ENCODE results near the gene CYP4F3.
A peak's percentile ranks its signal among the peaks of the same experiment; 100 is the strongest.
"Not testable (repeated sequence)": the region's sequence is repeated elsewhere in the genome, so short reads cannot be mapped to it uniquely, and the experiment has no call there.

Gene CYP4F3

GRCh38 chr19:15640294-15640903 is at the start of gene CYP4F3:
Gene CYP4F3, plus strand, starts transcription at chr19:15640897. Its CDS starts 519 bp downstream, at chr19:15641416.
- no peak for DNase-seq (ENCODE audit: low read depth)

DNA sequence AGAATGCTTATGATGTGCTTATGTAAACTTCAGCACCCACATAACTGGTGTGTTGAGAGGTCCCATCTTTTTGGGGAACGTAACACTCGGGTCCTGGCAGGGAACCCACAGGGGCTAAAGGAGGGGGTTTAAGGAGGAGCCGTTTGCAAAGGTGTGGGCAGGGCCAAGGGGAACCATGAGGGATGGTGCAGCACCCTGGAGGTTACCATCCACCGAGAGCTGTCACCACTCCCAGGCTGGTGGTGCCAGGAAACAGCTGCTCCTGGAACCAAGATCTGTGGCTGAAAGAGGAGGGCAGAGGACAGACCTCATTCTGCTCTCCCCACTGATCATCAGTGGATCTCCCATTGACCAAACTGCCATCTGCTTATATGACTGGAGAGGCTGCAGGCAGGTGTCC is 48.9 kb upstream of the CYP4F3 start:
- no peak for DNase-seq (ENCODE audit: low read depth)

DNA sequence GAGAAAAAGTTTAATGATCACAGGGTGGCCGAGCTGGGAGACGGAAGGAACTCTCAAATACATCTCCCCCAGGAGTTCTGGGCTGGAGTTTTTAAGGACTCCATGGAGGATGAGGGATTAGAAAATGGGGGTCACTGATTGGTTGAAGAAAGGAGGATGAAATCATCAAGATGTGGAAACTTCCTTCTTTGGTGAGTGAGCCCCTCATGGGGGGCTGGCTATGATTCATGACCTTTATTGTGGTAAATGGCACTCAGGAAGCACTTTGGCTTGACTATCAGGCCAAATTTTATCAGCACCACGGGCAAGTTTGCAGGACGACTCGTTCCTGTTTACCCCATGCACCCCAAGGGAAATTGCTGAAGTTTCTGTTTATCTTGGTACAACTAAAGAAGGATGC is 48.2 kb upstream of the CYP4F3 start:
- not testable (repeated sequence) for DNase-seq (ENCODE audit: low read depth)

- not testable (repeated sequence) for DNase-seq (ENCODE audit: low read depth)
Measured at GRCh38 chr19:15593766-15594165, 46.9 kb upstream of the CYP4F3 start.

DNA sequence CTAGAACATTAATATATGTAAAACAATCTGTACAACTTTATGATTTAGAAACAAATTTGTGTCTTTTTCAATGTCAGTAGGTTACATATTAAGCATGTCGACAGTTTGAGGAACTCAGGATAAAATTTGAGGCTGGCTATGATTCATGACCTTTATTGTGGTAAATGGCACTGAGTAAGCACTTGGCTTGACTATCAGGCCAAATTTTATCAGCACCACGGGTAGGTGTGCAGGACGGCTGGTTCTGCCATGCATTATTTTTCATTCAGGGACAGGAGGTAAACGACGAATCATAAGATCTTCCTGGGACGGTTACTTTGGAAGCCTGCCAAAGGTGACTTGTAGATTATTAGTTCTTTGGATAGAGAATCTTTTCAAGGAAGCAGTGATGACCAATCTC is 45.6 kb upstream of the CYP4F3 start:
- no peak for DNase-seq (ENCODE audit: low read depth)

- DNase-seq (ENCODE audit: low read depth) = not testable (repeated sequence)
Measured at GRCh38 chr19:15607978-15608925, 32.4 kb upstream of the CYP4F3 start.

GRCh38 chr19:15609261-15609660 is 31.4 kb upstream of the CYP4F3 start:
- no peak for DNase-seq (ENCODE audit: low read depth)

DNA sequence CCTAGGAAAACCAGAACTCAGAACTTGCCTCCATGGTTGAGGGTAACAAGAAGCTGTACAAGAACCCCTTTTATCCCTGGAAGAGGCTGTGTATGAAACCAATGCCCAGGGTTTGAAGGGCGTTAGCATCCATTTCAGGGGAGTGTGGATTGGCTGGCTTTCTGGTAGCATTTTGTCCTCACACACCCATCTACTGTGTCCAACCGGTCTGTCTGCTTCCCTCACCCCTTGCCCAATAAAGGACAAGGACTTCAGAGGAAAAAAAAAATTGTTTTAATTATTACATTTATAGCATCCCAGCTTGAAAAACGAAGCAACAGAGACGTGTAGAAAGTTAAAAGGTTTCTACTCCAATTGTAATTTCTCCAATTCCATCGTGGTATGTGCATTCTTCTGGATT is 28.4 kb upstream of the CYP4F3 start:
- no peak for DNase-seq (ENCODE audit: low read depth)

GRCh38 chr19:15613338-15613737 is 27.4 kb upstream of the CYP4F3 start:
- DNase-seq (ENCODE audit: low read depth) = no peak

GRCh38 chr19:15614507-15615379 is 26.0 kb upstream of the CYP4F3 start, which contains the start of gene CYP4F8:
Gene CYP4F8, plus strand, starts transcription at chr19:15615218. Its CDS starts 399 bp downstream, at chr19:15615617.
- no peak for DNase-seq (ENCODE audit: low read depth)

DNA sequence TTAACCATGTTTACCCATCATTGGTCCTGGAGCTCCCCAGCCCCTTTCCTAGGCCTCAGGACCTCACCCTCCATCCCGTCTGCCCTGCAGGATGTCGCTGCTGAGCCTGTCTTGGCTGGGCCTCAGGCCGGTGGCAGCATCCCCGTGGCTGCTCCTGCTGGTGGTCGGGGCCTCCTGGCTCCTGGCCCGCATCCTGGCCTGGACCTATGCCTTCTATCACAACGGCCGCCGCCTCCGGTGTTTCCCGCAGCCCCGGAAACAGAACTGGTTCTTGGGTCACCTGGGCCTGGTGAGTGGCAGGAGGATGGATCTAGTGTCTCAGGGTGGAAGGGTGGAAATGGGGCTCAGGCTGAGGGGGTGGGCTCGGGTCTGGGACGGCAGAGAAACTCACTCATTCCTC is 25.2 kb upstream of the CYP4F3 start:
- DNase-seq (ENCODE audit: low read depth) = no peak

DNA sequence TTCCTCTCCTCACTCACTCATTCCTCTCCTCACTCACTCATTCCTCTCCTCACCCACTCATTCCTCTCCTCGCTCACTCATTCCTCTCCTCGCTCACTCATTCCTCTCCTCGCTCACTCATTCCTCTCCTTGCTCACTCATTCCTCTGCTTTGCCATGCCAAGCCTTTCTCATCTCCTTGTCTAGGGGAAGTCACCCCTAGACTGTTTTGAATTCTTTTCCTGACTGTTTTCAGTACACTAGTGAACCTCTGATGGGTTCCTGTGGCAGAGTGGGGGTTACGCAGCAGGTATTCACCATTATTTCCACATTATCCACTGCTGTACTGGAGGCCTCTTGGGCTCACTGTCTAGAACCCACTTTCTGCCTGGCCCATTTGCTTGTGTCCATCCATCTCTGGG is 24.5 kb upstream of the CYP4F3 start:
- no peak for DNase-seq (ENCODE audit: low read depth)

GRCh38 chr19:15616627-15617270 is 23.9 kb upstream of the CYP4F3 start:
- DNase-seq (ENCODE audit: low read depth) = no peak

DNA sequence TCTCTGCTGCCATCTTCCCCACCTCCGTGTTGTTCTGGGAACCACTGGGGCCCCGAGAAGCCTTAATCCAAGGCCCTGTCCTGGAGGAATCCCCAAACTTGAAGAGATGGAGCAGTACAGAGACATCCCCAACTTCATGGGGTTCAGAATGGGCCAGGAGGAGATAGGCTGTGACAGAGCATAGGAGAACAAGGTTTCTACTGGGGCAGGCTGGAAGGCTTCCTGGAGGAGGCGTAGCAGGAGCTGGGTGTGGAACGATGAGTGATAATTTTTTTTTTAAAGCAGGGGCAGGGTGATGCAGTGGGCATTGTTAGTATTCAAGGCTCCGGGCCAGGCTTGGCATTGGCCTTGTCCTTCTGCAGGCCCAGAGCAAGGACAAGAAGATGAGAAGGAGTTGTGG is 22.4 kb upstream of the CYP4F3 start:
- DNase-seq (ENCODE audit: low read depth) = no peak

DNA sequence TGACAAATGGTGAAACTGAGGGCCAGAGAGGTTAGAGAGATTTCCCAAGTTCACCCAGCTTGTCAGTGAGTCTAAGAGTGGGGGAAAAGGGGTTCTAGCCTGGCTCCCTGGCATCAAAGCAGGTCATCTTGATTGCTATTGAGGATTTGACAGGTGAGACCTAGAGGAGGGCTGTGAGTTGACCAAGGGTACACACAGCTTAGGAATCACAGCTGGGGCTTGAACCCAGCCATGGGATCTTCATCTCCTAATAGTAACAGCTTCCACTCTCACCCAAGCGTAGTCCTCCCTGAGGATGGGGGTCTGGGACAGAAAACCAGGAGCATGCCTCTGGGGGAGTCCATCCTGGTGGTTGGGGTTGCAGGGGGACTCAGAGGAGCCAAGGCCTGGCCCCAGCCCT is 18.9 kb upstream of the CYP4F3 start:
- DNase-seq (ENCODE audit: low read depth) = no peak

DNA sequence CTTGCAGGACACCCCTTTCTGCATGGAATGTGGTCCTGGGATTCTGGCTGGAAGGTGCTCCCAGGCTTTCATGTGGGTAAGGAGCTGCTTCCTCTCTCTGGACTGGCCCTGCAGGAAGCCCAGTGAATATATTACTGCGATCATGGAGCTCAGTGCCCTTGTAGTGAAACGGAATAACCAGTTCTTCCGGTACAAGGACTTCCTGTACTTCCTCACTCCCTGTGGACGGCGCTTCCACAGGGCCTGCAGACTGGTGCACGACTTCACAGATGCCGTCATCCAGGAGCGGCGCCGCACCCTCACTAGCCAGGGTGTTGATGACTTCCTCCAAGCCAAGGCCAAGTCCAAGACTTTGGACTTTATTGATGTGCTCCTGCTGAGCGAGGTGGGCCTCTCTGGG is 17.7 kb upstream of the CYP4F3 start:
- DNase-seq (ENCODE audit: low read depth) = no peak

DNA sequence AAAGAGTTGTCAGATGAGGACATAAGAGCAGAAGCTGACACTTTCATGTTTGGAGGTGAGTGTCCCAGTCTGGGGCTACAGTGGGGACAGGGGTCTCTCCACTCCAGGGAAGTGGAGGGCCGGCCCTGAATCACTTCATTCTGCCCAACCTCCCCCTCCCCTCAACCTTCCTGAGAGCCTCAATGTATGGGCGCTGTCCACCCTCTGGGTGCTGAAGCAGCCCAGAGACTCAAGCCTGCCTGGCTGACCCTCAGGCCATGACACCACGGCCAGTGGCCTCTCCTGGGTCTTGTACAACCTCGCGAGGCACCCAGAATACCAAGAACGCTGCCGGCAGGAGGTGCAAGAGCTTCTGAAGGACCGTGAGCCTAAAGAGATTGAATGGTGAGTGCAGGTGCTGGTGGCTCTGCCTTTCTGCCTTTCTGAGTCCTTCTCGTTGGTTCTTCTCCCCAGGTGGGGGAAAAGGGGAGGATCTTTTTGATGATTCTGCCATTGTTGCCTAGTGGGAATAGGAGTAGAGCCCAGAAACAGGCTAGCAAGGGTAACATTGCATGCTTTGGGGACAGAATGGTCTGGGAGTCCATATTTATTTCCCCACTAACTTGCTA is 16.9 kb upstream of the CYP4F3 start:
- no peak for DNase-seq (ENCODE audit: low read depth)

GRCh38 chr19:15628236-15629002 is 12.3 kb upstream of the CYP4F3 start:
- DNase-seq (ENCODE audit: low read depth) = no peak

DNA sequence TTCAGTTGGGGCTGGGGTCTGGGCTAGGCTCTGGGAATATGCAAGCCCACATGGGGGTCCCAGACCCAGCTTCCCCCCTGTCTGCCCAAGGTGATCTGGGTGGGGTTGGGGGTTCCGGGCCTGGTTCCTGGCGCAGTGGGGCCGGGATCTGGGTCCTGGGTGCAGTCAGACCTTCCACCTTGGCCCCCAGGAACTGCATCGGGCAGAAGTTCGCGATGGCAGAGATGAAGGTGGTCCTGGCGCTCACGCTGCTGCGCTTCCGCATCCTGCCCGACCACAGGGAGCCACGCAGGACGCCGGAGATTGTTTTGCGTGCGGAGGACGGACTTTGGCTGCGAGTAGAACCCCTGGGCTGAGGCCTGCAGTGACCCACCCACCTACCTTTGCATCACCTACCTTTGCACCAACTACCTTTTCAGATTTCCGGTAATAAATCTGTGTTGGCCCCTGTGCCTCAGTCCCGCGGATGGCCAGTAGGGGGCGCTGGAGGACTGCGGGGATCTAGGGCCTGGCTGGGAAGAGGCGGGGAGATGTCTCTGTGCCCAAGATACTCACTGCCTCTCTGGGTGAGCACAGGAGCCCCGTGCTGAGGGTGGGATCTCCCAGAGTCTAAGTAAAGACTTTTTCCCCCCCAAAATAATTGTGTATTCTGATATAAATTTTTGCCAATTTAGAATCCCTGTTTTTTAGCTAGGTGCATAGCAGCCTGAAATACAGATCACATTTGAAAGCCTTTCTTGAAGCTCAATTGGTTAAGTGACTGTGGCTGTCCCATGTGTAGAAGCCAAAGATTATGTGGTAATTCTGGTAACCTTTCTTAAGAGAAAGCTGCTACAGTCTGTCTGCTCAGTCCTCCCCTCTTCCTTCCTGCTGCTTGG is 11.5 kb upstream of the CYP4F3 start:
- DNase-seq (ENCODE audit: low read depth) = peak; percentile 55

GRCh38 chr19:15631817-15632216 is 8.9 kb upstream of the CYP4F3 start:
- no peak for DNase-seq (ENCODE audit: low read depth)

All from T-helper 22 cell (primary cell).